C4-2B (cell line): ENCODE measurements around the gene IRGC.

ENCODE experiments used
- ZFX ChIP-seq: fragments of 450-650 bp; IDR thresholded peaks from 2 replicates; pipeline ENCODE4 v1.6.1; 2017
- TF ChIP-seq, protein P1 (sequence below): fragments of 450-650 bp; conservative IDR thresholded peaks from 2 replicates; pipeline ENCODE4 v1.5.1; 2017; ENCODE audit warnings: mild to moderate bottlenecking

DNA sequence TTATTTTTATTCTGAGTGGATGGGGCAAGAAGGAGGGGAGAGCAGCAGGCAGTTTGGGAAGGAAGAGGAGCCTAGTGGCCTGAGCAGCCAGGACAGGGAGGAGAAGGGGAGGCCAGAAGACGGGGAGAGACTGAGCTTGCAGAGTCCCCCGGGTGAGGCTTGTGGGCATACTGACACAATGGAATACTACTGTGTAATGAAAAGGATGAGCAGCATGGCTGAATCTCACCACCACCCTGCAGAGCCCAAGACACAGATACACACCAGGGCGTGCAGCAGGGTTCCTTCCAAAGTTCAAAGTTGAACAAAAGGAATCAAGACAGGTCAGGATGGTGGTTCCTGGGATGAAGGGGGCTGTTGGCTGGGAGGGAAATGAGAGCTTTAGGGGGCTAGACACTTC is 46.9 kb downstream of the IRGC start:
- TF ChIP-seq, protein P1, sequence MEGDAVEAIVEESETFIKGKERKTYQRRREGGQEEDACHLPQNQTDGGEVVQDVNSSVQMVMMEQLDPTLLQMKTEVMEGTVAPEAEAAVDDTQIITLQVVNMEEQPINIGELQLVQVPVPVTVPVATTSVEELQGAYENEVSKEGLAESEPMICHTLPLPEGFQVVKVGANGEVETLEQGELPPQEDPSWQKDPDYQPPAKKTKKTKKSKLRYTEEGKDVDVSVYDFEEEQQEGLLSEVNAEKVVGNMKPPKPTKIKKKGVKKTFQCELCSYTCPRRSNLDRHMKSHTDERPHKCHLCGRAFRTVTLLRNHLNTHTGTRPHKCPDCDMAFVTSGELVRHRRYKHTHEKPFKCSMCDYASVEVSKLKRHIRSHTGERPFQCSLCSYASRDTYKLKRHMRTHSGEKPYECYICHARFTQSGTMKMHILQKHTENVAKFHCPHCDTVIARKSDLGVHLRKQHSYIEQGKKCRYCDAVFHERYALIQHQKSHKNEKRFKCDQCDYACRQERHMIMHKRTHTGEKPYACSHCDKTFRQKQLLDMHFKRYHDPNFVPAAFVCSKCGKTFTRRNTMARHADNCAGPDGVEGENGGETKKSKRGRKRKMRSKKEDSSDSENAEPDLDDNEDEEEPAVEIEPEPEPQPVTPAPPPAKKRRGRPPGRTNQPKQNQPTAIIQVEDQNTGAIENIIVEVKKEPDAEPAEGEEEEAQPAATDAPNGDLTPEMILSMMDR = no peak
- TF ChIP-seq ZFX = no peak
